ENCODE data around the gene SLC5A9. TPM values are rescaled to one million over a fixed set of nuclear protein-coding genes. Genes with fewer than 3 reads are reported as not detected.

Gene SLC5A9
- total and polyA plus RNA-seq, 12 donors, result 0.06 to 0.59 (median 0.16) TPM; not detected in 7

GRCh38 chr1:48194801-48195200 lies 27.7 kb upstream of the SLC5A9 start:
- Histone ChIP-seq H3K27me3 (peaks cover 0 to 14% (median 0%) of the 10 kb centered on the region in 7 donors), H3K9me3 (no peaks in the 10 kb centered on the region), H3K27ac (no peak overlapping the region), H3K4me1 (no peaks in the 10 kb centered on the region), H3K4me3 (no peak overlapping the region), H3K36me3 (no peaks in the 10 kb centered on the region)
- WGBS, 2 donors, result 53 to 60% methylated on average over 2 of the region's 2 CpGs
- no peak for TF ChIP-seq CTCF (IDR thresholded peaks at IDR 0.05)
- DNase-seq (no peak), ATAC-seq (no peak)
- intact Hi-C loops (cut with DNase I), result no loop called here

DNA sequence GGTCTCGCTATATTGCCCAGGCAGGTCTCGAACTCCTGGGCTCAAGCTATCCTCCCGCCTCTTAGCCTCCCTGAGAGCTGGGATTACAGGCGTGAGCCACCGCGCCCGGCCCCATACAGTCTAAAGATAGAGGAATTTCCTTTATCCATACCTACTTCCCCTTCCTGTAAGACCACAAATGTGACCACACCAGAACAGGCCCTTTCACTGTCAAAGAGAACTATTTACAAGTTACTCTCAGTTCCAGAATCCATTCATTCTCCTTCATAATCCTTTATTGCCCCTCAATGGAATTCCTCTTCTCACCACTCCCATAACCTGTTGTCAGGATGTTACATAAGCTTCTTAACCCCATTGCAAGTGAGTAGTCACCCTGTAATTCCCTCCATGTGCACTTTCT lies 26.3 kb upstream of the SLC5A9 start:
- ATAC-seq (no peak), DNase-seq (no peak)
- no peak overlapping the region for H3K4me3 ChIP-seq
- intact Hi-C loops (cut with DNase I), result no loop called here
- no peak overlapping the region for H3K27ac ChIP-seq
- no peaks in the 10 kb centered on the region for H3K4me1 ChIP-seq
- H3K9me3 ChIP-seq, result no peaks in the 10 kb centered on the region
- 42 to 65% methylated on average over 5 to 6 of the region's 7 CpGs for WGBS, 2 donors
- no peak for TF ChIP-seq CTCF (IDR thresholded peaks at IDR 0.05)
- H3K36me3 ChIP-seq, result no peaks in the 10 kb centered on the region
- H3K27me3 ChIP-seq, result peaks cover 0 to 17% (median 0%) of the 10 kb centered on the region in 7 donors

- DNase-seq (no peak), ATAC-seq (no peak)
- TF ChIP-seq CTCF (IDR thresholded peaks at IDR 0.05), result no peak
- H3K27ac ChIP-seq, result no peak overlapping the region
- no peak overlapping the region for H3K4me3 ChIP-seq
- peaks cover 0 to 5% (median 0%) of the 10 kb centered on the region in 9 donors for H3K4me1 ChIP-seq
- H3K36me3 ChIP-seq, result no peaks in the 10 kb centered on the region
- intact Hi-C loops (cut with DNase I), result no loop called here
- WGBS, 2 donors, result 85 to 87% methylated on average over 3 of the region's 3 CpGs
- no peaks in the 10 kb centered on the region for H3K9me3 ChIP-seq
- H3K27me3 ChIP-seq, result peaks cover 0 to 11% (median 0%) of the 10 kb centered on the region in 7 donors
Observed at GRCh38 chr1:48198970-48199369, 23.5 kb upstream of the SLC5A9 start.

GRCh38 chr1:48200166-48200900 lies 22.2 kb upstream of the SLC5A9 start:
- TF ChIP-seq CTCF (IDR thresholded peaks at IDR 0.05), result no peak
- DNase-seq (no peak), ATAC-seq (no peak)
- Histone ChIP-seq H3K27ac (no peak overlapping the region), H3K27me3 (peaks cover 0 to 9% (median 0%) of the 10 kb centered on the region in 7 donors), H3K9me3 (no peaks in the 10 kb centered on the region), H3K4me3 (no peak overlapping the region), H3K4me1 (peaks cover 0 to 5% (median 0%) of the 10 kb centered on the region in 9 donors), H3K36me3 (no peaks in the 10 kb centered on the region)
- 56 to 61% methylated on average over 3 of the region's 3 CpGs for WGBS, 2 donors
- intact Hi-C loops (cut with DNase I), result loop anchor here in 6 of 10 donors (2.0 to 10.0 kb wide), 5 partner anchors 92 to 466 kb away; partner anchors contain the start of gene TRABD2B (in 1 of the 6)
